Ureter (tissue), 1 donor: ENCODE results near the gene PEX7. TPM values are rescaled to one million over a fixed set of nuclear protein-coding genes. Genes with fewer than 3 reads are reported as not detected.
"Not testable (repeated sequence)": the region's sequence is repeated elsewhere in the genome, so short reads cannot be mapped to it uniquely, and the experiment has no call there.

Source experiments
- DNase-seq: peaks from one replicate; pipeline ENCODE4 v3.0.0-alpha.2; 2020; ENCODE audit warnings: low spot score
- total RNA-seq: library from RNA; stranded (reverse); gene quantifications from one replicate; pipeline ENCODE4 v1.2.4, GENCODE V29; 2023
- donor health status: DM: yes; HTN: yes; CAD: no.

Gene PEX7
- total RNA-seq, 1 donor from 2014 or later = 10.7 TPM

- DNase-seq = no peak
Observed at GRCh38 chr6:136790411-136791295, 31.7 kb upstream of the PEX7 start.

GRCh38 chr6:136791296-136792094 lies 30.9 kb upstream of the PEX7 start:
- DNase-seq = peak; percentile 74

- DNase-seq = no peak
Observed at GRCh38 chr6:136792095-136792409, 30.3 kb upstream of the PEX7 start.

GRCh38 chr6:136792410-136793262 lies 29.8 kb upstream of the PEX7 start, which contains the start of gene MAP3K5:
MAP3K5 (minus strand) TSS chr6:136792477; CDS start chr6:136792157, 320 bp downstream.
- peak; percentile 96 for DNase-seq

GRCh38 chr6:136793363-136793762 lies 29.0 kb upstream of the PEX7 start:
- no peak for DNase-seq

- no peak for DNase-seq
Observed at GRCh38 chr6:136795386-136795785, 27.0 kb upstream of the PEX7 start.

- no peak for DNase-seq
Observed at GRCh38 chr6:136795996-136796395, 26.4 kb upstream of the PEX7 start.

- no peak for DNase-seq
Observed at GRCh38 chr6:136798044-136798443, 24.3 kb upstream of the PEX7 start.

GRCh38 chr6:136801581-136801980 lies 20.8 kb upstream of the PEX7 start:
- DNase-seq = no peak

- no peak for DNase-seq
Observed at GRCh38 chr6:136803608-136804007, 18.8 kb upstream of the PEX7 start.

GRCh38 chr6:136809091-136809860 lies 13.1 kb upstream of the PEX7 start:
- no peak for DNase-seq

- DNase-seq = no peak
Observed at GRCh38 chr6:136811272-136811671, 11.1 kb upstream of the PEX7 start.

- no peak for DNase-seq
Observed at GRCh38 chr6:136812174-136812573, 10.2 kb upstream of the PEX7 start.

GRCh38 chr6:136815608-136816007 lies 6.8 kb upstream of the PEX7 start:
- not testable (repeated sequence) for DNase-seq

- no peak for DNase-seq
Observed at GRCh38 chr6:136816656-136817055, 5.7 kb upstream of the PEX7 start.

GRCh38 chr6:136820561-136820960 lies 1.8 kb upstream of the PEX7 start:
- DNase-seq = no peak

- no peak for DNase-seq
Observed at GRCh38 chr6:136822046-136822375, 381 bp upstream of the PEX7 start.

- no peak for DNase-seq
Observed at GRCh38 chr6:136823128-136823660, 802 bp downstream of the PEX7 start.

GRCh38 chr6:136826216-136826615 lies 3.8 kb downstream of the PEX7 start:
- no peak for DNase-seq

- no peak for DNase-seq
Observed at GRCh38 chr6:136831873-136832562, 9.6 kb downstream of the PEX7 start.
